ENCODE measurements around the gene TFAP2C.

- TF ChIP-seq EZH2 (IDR thresholded peaks at IDR 0.05) (peak; percentile 5), POLR2AphosphoS5 (IDR thresholded peaks at IDR 0.05; ENCODE audit: borderline replicate concordance, low read depth, low read length) (no peak)
Observed at GRCh38 chr20:56580226-56580625, 48.9 kb upstream of the TFAP2C start.

All from SK-N-MC (cell line).